ENCODE data around the gene SLC22A5. TPM values are rescaled to one million over a fixed set of nuclear protein-coding genes. Genes with fewer than 3 reads are reported as not detected.

SLC22A5 gene
- total and polyA plus RNA-seq, 10 of the 15 experiments (the other 5 are each of a cell fraction or from before 2014, with no cell fraction given) = 1.1 to 4.4 (median 2.3) TPM

DNA sequence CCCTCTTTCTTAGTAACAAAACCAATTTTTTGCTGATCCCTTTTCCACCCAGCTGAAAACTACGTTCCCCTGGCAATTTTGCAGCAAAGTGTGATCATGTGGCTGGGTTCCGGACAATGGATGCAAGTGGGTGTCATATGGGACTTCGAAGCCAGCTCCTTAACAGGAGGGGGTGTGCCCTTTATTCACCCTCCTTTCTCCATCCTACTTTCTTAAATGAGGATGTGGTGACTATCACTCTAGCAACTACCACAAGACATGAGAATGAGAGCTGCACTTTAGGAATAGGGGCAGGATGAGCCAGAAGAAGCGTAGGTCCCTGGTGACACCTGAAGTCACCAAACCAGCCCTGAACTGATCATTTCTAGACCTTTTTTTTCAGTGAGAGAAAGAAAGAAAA, 62.1 kb downstream of the SLC22A5 start (continued):
- TF ChIP-seq, protein P1, sequence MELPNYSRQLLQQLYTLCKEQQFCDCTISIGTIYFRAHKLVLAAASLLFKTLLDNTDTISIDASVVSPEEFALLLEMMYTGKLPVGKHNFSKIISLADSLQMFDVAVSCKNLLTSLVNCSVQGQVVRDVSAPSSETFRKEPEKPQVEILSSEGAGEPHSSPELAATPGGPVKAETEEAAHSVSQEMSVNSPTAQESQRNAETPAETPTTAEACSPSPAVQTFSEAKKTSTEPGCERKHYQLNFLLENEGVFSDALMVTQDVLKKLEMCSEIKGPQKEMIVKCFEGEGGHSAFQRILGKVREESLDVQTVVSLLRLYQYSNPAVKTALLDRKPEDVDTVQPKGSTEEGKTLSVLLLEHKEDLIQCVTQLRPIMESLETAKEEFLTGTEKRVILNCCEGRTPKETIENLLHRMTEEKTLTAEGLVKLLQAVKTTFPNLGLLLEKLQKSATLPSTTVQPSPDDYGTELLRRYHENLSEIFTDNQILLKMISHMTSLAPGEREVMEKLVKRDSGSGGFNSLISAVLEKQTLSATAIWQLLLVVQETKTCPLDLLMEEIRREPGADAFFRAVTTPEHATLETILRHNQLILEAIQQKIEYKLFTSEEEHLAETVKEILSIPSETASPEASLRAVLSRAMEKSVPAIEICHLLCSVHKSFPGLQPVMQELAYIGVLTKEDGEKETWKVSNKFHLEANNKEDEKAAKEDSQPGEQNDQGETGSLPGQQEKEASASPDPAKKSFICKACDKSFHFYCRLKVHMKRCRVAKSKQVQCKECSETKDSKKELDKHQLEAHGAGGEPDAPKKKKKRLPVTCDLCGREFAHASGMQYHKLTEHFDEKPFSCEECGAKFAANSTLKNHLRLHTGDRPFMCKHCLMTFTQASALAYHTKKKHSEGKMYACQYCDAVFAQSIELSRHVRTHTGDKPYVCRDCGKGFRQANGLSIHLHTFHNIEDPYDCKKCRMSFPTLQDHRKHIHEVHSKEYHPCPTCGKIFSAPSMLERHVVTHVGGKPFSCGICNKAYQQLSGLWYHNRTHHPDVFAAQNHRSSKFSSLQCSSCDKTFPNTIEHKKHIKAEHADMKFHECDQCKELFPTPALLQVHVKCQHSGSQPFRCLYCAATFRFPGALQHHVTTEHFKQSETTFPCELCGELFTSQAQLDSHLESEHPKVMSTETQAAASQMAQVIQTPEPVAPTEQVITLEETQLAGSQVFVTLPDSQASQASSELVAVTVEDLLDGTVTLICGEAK (IDR thresholded peaks at IDR 0.05; ENCODE audit: borderline replicate concordance) = no peak
- TF ChIP-seq, protein P2, sequence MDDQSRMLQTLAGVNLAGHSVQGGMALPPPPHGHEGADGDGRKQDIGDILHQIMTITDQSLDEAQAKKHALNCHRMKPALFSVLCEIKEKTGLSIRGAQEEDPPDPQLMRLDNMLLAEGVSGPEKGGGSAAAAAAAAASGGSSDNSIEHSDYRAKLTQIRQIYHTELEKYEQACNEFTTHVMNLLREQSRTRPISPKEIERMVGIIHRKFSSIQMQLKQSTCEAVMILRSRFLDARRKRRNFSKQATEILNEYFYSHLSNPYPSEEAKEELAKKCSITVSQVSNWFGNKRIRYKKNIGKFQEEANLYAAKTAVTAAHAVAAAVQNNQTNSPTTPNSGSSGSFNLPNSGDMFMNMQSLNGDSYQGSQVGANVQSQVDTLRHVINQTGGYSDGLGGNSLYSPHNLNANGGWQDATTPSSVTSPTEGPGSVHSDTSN (IDR thresholded peaks at IDR 0.05; ENCODE audit: insufficient replicate concordance, low read depth, low read length) = no peak
- TF ChIP-seq EED (IDR thresholded peaks at IDR 0.05; ENCODE audit: low read depth) (peak; percentile 36; the same call in 1 of the 2 replicates), SPI1 (IDR thresholded peaks at IDR 0.05; ENCODE audit: borderline replicate concordance, insufficient read depth, low read depth, low read length) (peak; percentile 50; the same call in 1 of the 2 replicates), TARDBP (IDR thresholded peaks at IDR 0.05; ENCODE audit: borderline replicate concordance) (no peak)
- TF ChIP-seq, protein P3, sequence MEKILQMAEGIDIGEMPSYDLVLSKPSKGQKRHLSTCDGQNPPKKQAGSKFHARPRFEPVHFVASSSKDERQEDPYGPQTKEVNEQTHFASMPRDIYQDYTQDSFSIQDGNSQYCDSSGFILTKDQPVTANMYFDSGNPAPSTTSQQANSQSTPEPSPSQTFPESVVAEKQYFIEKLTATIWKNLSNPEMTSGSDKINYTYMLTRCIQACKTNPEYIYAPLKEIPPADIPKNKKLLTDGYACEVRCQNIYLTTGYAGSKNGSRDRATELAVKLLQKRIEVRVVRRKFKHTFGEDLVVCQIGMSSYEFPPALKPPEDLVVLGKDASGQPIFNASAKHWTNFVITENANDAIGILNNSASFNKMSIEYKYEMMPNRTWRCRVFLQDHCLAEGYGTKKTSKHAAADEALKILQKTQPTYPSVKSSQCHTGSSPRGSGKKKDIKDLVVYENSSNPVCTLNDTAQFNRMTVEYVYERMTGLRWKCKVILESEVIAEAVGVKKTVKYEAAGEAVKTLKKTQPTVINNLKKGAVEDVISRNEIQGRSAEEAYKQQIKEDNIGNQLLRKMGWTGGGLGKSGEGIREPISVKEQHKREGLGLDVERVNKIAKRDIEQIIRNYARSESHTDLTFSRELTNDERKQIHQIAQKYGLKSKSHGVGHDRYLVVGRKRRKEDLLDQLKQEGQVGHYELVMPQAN (conservative IDR thresholded peaks at IDR 0.05) = no peak
- TF ChIP-seq, protein P4, sequence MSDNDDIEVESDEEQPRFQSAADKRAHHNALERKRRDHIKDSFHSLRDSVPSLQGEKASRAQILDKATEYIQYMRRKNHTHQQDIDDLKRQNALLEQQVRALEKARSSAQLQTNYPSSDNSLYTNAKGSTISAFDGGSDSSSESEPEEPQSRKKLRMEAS (IDR thresholded peaks at IDR 0.05; ENCODE audit: low read depth, low read length) = no peak

All from GM12878 (cell line).